HG03457 (cell line): Measurements from ENCODE around the gene CSF3R.
"Not testable (repeated sequence)": the region's sequence is repeated elsewhere in the genome, so short reads cannot be mapped to it uniquely, and the experiment has no call there.

Experiments
- ATAC-seq: cut with Tn5 transposase; IDR thresholded peaks from one replicate; pipeline ENCODE4 v1.9.1; 2021; ENCODE audit warnings: moderate number of reproducible peaks; ENCODE audit not compliant: unreplicated experiment

CSF3R gene

DNA sequence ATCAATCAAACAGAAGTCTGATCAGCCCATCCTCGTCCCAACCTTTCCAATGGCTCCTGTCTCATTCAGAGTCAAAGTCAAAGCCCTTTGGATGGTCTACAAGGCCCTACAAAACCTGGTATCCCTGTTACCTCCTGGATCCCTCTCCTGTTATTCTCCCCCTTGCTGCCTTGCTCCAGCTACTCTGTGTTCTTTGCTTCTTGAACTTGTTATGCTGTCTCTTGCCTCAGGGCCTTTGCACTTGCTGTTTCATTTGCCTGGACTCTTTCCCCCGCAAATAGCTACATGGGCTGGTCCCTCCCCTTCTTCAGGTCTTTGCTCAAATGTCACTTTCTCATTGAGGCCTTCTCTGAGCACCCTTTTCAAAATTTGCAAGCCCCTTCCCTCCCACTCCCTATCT lies 1.4 kb upstream of the CSF3R start:
- no peak for ATAC-seq

DNA sequence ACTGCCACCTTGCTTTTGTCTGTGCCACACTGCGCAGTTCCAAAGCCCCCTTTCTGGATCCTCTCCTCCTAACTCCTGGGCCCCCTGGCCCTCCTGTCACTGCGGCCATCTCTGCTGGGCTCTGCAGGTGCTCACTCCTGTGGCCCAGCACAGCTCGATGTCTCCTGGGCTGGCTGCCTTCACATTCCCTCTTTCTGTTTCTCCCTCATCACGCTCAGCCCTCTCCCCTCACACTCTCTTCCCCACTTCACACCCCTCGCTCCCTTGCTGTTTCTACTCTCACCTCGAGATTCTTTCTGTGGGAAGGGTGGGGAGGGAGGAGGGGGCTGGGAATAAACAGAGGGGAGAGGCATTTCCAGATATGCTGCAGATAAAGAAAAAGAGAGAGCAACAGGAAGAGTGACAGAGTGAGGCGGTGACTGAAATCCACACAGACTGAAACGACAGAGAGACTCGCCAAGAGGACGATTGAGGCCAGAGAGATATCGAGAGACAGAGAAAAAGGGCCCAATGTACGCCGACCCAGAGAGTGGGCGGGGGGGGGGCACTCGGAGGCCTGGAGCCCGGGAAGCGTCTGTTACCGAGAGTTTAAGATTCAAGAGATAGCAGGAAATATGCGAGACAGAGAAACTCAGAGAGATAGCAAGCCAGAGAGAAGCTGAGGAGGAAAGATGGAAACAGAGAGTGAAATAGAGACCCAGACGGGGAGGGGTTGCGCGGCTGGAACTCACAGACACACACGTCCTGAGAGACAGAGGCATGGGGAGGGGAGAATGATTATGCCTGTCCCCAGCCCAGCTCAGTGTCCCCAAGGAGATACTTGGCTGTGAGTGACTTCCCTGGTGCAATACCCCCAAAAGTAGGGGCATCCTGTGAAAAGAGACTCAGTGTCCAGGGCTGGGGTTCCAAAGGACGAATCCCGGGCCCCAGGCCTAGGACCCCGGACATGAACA lies 666 bp downstream of the CSF3R start:
- no peak for ATAC-seq

DNA sequence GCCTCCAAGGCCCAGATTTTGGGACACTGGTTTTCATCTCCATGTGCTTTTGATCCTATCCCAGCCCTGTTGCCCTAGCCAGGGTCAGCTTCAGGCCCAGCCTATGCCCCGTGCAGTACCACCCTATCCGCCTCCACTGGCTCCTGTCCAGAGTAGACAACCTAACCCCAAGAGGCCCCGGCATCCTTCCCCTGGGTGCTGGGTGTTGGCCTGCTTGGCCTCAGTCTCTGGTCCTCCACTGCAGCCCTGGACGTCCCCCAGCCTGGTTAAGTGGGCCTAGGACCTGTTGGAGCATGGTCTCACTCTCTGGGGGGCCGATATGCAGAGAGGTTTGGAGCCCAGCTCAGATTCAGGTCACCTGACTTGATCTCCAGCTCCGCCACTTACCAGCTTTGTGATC lies 1.6 kb downstream of the CSF3R start:
- ATAC-seq = no peak

DNA sequence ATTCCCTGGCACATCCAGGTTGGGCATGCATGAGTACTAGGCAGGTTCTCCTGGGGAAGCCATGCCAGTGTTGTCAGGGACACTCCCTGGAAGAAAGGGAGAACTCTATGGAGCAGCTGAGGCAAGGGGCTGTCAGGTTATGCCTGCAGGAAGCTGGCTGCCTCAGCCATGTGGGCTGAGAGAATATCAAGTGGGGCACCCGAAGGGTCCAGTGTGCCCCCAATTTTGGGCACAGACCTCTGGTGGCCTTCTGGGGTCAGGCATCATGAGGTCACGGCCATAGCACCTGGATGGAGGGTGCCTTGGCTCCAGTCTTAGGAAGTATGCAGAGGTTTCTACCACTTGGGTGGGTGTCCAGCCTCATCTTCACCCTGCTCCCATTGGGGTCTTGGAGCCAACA lies 2.6 kb downstream of the CSF3R start:
- ATAC-seq = no peak

DNA sequence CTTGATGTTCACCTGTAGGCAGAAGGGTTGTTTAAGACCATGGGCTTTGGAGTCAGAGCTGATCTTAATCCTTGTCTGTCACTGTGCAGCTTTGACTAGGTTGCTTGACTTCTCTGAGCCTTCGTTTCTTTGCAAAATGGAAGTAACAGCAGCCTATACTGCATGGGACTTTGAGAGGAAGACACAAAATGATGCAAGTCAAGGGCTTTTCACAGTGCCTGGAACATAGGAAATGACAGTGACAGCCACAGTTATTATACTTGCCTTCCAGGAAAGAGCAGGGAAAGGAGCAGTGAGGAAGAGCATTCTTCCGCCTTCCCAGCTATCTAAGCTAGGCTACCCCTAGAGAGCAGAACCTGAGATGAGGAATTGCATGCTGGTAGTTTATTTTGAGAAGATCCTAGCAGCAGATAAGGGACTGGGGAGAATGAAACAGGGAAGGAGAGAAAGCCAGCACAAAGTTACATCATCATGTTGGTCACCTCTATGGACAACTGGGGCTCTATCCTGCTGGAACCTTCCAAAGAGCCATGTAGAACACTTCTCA lies 3.1 kb downstream of the CSF3R start:
- ATAC-seq = no peak

DNA sequence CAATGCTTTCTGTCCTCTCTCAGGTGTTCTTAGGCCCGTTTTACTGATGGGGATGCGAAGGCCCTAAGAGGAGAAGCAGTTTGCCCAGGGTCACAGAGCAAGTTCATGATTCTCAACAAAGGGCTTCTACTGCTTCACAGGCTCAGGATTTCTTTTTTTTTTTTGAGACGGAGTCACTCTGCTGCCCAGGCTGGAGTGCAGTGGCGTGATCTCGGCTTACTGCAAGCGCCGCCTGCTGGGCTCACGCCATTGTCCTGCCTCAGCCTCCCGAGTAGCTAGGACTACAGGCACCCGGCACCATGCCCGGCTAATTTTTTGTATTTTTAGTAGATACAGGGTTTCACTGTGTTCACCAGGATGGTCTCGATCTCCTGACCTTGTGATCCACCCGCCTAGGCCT lies 5.1 kb downstream of the CSF3R start:
- not testable (repeated sequence) for ATAC-seq

DNA sequence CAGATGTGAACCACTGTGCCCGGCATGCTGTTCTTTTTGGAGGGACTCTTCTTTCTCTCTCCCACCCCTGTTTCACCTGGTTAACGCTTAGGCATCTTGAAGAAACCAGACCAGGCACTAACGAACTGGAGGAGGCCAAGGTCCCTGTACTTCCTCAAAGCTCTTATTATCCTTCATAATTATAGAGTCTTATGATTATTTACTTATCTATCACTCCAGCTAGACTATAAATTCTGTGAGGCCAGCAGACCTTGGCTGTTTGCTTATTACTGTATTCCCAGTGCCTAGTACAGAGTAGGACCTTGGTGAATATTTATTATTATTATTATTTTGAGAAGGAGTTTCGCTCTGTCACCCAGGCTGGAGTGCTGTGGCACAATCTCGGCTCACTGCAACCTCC lies 5.8 kb downstream of the CSF3R start:
- no peak for ATAC-seq

DNA sequence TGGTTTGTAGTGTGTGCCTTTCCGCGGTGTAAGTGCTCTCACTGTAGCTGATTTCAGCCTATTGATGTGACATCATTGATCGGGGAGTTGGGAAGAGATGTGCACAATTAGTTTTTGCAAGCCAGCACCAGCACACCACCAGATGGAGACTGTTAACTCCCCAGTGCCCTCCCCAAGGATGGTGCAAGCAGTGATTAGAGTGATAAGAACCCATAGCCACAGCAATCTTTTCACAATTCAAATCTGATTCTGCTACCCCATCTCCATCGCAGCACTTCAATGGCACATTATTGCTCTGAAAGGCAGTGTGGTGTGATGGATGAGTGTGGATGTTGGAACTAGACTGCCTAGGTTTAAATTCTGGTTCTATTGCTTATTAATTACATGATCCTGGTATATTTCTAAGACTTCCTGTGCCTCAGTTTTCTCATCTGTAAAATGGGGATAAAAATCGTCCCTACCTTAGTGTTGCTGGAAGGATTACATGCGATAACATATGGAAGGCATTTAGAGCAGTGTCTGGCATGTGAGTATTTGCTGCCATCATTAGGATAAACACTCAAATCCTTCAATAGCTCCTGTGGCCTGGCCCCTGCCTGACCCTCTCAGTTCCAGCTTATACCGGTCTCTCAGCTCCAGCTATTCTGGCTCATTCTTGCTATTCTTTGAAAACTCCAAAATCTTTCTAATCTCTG lies 6.7 kb downstream of the CSF3R start:
- ATAC-seq = no peak

DNA sequence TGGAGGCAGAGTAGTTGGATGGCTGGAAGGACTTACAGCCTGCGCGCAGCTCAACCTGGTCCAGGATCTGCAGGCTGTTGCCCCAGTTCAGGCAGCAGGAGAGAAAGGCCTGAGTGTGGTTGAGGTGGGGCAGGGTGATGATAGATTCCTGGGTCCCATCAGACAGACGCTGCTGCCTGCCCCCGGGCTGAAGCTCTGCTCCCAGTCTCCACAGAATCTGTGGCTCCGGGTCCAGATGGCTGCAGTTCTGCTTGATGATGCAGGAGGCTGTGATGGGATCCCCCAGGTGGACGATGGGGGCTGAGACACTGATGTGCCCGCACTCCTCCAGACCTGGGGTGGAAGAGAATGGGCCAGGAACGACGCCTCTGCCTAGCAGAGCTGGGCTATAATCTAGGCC lies 7.4 kb downstream of the CSF3R start:
- ATAC-seq = no peak

DNA sequence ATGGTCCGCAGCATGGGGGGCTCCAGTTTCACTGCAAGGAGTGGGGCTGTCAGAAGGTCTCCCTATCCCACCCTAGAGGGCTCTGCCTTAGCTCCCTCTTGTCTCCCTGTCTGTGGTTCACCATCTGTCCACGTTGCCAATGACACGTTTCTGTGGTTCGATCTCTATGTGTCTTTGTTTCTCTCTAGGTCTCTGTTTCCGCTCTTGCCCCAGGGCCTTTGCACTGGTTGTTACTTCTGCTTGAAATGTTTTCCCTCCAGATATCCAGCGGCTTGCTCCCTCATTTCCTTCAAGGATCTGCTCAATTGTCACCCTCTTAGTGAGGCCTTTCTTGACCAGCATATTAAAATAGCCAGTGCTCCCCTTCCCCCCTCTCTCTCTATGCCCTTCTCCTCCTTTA lies 10.1 kb downstream of the CSF3R start:
- no peak for ATAC-seq

DNA sequence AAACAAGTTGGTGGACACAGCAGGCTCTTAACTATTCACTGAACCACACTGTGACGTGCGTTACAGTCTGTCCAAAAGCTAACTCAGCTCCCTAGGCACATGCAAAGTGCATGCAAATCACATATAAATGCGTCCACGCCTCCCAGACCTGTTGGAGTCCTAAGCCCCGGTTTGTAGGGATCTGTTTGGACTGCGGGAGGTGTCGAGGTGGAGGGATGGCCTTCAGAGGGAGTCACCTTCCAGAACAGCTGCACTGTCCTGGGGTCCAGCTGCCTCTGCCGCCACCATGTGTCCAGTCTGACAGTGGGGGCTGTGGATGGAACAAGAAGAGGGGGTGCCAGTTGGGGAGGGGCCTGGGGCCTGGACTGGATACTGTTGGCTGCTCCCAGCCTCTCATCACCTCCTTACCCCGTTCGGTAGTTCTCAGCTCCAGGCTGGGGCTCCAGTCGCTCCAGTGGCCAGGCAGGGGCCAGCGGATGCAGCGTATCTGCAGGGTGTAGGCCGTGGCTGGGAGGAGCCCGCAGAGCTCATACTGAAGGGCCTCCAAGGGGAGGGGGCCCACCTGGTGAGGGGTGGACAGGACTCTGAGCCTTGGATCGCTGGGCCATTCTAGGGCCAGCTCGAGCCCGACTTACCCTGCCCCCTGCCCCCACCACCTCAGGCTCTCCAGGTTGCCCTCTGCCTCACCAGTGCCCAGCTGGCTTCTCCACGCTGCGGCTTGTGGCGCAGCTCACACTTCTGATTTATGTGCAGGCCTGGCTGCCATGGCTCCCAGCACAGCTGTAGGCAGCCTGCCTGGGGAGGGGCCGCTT lies 10.7 kb downstream of the CSF3R start:
- ATAC-seq = no peak

DNA sequence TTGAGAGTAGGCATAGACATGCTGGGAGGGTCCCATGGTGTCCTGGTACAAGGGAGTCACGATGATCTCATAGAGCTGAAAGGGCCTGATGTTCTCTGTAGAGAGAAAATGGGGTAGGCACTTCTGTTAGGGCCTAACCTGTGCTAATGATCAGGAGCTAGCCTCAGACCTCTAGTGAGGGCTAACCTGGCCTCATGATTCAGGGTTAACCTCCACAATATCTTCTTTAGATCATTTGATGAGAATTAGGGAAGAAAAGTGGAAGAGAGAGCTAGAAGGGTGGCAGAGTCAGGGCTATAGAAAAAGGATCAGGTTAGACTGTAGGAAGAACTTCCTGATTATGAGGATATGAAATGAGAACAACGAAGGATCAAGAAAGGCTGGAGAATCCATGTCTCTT lies 13.6 kb downstream of the CSF3R start:
- no peak for ATAC-seq

DNA sequence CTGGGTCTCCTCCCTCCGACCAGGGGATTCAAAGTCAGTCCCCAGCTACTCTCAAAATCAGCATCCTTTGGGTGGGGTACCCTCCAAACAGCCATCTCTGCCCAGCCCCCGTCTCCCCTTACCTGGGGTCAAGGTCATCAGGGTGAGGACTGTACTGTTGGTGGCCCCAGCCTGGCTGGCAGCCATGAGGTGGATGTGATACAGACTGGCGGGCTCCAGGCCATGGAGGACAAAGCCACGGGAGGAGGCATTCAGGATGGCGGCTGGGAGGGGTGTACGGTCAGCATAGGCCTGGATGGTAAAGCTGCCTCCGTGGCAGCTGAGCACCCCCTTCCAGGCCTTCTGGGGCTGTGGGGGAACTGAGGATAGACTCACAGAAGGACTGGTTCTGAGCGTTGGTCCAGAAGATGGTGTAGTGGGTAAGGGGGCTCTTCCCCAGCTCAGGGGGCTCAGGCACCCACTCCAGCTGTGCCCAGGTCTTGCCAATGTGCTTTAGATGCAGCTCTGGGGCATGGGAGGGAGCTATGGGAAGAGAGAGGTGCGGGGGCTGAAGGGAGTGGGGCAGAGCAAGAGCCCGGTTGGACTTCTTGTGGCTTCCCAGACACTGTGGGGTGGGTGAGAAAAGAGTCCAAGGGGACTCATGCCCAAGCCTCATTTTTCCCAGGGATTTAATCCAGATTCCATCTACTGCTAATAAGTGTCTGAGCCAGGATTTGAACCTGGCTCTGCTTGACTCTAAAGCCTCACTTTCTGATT lies 14.8 kb downstream of the CSF3R start:
- no peak for ATAC-seq

DNA sequence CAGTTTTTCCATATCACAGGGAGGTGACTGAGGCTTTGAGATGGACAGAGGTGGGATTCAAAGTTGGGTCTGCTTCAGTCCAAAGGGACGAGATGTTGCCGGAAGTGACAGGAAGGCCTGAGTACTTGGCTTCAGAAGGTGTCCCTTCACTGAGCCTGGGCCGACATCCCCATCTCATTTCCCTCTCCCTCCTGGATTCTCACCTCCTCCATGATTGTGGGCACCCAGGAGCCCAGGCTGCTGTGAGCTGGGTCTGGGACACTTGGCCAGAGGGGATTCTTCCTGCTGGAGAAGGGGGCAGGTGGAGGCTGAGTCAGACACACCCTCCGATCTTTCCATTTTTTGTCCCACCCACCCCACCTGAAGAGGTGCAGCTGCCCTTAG lies 15.7 kb downstream of the CSF3R start:
- no peak for ATAC-seq

DNA sequence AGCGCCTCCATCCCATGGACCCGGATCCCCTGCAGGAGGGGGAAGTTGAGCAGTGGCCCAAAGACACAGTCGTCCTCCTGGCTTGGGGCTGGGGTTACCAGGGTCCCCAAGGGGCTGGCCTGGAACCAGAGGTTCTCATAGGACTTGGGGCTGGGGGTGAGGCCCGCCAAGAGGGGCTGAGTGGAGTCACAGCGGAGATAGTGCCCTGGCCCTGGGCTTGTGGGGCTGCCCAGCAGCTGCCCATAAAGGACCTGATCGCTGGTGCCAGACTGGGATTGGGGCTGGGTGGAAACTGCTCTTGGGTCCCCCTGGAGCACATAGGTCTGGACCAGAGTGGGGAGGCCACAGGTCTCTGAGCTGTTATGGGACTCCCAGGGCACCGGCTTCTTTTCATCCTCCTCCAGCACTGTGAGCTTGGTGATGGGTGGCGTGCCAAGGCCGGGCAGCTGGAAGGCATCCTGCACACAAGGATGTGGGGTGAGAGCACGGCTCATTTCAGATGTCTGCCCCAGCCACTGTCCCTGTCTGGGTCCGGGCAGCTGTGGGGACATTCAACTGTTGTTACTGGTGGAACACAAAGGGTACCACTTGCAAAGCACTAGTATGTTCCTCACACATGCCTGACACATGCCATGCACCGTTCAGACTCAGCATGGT lies 16.2 kb downstream of the CSF3R start:
- no peak for ATAC-seq

DNA sequence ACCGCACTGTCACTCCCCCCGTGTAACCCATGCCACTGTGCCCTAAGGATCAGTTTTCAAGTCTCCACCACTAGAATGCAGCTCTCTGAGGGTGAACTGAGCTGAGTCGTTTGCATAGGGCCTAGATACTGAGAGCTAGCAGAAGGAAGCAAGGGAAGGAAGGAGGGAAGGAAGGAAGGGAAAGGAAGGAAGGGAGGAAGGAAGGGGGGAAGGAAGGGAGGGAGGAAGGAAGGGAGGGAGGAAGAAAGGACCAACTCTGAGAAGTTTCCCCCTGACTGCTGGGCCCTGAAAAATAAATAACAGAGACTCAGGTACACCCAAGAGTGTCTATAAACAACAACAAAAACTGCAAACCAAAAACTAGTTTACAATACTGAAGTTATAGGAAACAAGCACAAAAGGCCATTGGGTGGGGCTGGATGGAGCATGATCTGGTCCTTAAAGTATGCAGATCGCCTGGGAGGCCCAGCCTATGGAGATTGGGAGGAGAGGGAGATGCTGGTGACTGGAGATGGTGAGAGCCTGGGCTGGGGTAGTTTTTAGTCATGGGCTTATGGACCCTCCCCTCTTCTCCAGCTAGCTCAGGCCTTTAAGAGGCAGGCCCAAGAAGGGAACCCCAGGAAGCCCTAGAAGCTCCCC lies 16.9 kb downstream of the CSF3R start:
- no peak for ATAC-seq

DNA sequence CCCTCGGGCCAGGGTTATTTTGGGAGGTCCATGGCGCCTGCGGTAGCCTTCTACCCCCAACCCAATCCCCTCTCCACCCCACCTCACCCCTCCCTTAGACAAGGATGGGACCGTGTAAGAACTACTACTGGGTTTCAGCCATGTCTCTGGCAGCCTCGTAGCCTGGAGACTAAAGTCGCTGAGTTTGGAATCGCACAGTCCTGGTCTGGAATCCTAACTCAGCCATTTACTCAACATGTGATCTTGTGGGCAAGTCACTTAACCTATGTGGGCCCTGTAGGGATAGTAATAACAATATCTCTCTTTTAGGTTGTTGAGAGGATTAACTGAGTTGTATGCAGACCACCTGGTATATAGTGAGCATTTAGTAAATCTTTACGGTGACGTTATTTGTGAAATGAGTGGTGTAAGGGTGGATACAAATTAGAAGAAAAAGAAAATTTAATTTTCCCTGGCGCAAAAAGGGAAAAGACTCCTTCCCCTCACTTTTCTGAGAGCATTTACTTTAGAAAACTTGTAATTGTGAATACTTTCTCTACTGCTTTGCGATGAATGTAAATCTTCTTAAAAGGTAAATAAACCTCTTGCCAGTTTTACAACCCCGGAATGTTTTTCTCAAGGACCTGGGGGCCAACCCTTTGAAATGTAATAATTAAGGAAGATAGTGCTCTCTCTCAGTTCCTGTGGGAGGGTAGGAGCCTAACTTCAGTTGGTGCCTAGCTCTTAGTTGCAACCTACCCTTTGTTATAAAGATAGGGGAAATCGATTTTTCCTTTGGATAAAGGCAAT lies 17.9 kb downstream of the CSF3R start:
- no peak for ATAC-seq

DNA sequence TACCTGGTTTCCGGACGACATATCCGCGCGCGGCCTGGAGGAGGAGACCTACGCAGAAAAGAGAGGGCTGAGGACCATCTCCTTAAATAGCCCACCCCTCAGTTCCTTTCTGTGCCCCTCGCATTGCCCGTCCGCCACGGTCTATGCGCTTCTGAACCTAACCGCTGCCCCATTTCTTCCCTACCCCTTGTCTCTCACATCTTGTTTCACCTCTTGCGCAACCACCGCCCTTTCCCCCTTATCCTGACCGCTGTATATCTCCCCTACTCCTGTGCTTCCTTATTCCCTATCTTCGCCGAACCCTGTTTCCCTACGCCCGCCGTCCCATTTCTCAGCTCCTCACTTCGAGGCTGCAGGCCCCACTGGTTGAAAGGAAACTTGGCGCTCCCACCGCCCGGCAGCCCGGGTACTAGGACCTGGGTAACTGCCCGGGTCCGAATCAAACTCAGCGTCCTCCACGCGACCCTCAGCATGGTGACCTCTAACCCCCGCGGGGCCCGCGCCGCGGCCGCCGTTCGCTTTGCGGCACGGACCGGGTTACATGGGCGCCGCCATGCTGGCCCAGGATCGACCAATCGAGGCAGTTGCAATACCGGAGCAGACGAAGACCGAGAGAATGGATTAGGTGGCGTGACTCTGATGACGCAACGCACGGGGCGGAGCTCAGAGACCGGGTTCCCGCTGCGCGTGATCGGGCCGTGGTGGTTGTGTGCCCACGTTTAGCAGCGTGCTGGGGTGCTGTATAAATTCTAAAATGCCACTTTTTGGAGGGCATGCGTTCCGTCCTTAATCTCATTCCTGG lies 18.7 kb downstream of the CSF3R start, which contains the start of gene MRPS15:
TSS of gene MRPS15 (minus strand) at position 582 of the 802 bp plus-strand sequence. CDS start at position 473, 109 bp downstream.
- ATAC-seq = peak; percentile 85
